Measurements from ENCODE around the gene PDGFA. TPM values are rescaled to one million over a fixed set of nuclear protein-coding genes. Genes with fewer than 3 reads are reported as not detected.

Gene PDGFA
- total RNA-seq, 2 experiments from 2014 or later = not detected

GRCh38 chr7:473211-473734 is 46.4 kb downstream of the PDGFA start:
- no peak overlapping the region for H3K4me3 ChIP-seq (ENCODE audit: low read depth, low read length, poor library complexity, severe bottlenecking)
- TF ChIP-seq EZH2phosphoT487 (IDR thresholded peaks at IDR 0.05; ENCODE audit: borderline replicate concordance, low read depth, low read length) = no peak
- no peak for TF ChIP-seq CTCF (conservative IDR thresholded peaks at IDR 0.05; ENCODE audit: low read length)
- H3K36me3 ChIP-seq (ENCODE audit: insufficient read depth, low read length) = no peaks in the 10 kb centered on the region
- no peaks in the 10 kb centered on the region for H3K79me2 ChIP-seq (ENCODE audit: insufficient read depth, low read depth, low read length)
- CTCF ChIA-PET (ENCODE audit: unreplicated experiment) = no interaction called here
- no peaks in the 10 kb centered on the region for H3K9me3 ChIP-seq (ENCODE audit: low read length)
- no peaks in the 10 kb centered on the region for H3K4me1 ChIP-seq (ENCODE audit: insufficient read depth, low read length, poor library complexity, severe bottlenecking)
- POLR2A ChIA-PET = no interaction called here
- DNase-seq (ENCODE audit: low spot score) = no peak
- BruUV-seq (replicated peaks) = no TSS peak
- H3K27ac ChIP-seq (ENCODE audit: low read depth, low read length, poor library complexity, severe bottlenecking) = no peak overlapping the region
- H3K9me2 ChIP-seq (ENCODE audit: insufficient read depth, low read length) = no peaks in the 10 kb centered on the region
- intact Hi-C loops (cut with micrococcal nuclease; ENCODE audit: unreplicated experiment) = no loop called here
- H4K20me1 ChIP-seq (ENCODE audit: insufficient read depth, low read length) = no peaks in the 10 kb centered on the region
- H2AFZ ChIP-seq (ENCODE audit: low read length) = no peak overlapping the region
- H3K4me2 ChIP-seq (ENCODE audit: low read length) = no peak overlapping the region

- intact Hi-C loops (cut with micrococcal nuclease; ENCODE audit: unreplicated experiment) = no loop called here
- no peak overlapping the region for H3K27ac ChIP-seq (ENCODE audit: low read depth, low read length, poor library complexity, severe bottlenecking)
Measured at GRCh38 chr7:472640-472957, 47.0 kb downstream of the PDGFA start.

More at GRCh38 chr7:472640-472957, 47.0 kb downstream of the PDGFA start:
- Histone ChIP-seq H3K4me2 (ENCODE audit: low read length) (no peak overlapping the region), H3K9me2 (ENCODE audit: insufficient read depth, low read length) (no peaks in the 10 kb centered on the region), H4K20me1 (ENCODE audit: insufficient read depth, low read length) (no peaks in the 10 kb centered on the region), H3K9me3 (ENCODE audit: low read length) (no peaks in the 10 kb centered on the region), H3K4me1 (ENCODE audit: insufficient read depth, low read length, poor library complexity, severe bottlenecking) (no peaks in the 10 kb centered on the region), H3K79me2 (ENCODE audit: insufficient read depth, low read depth, low read length) (no peaks in the 10 kb centered on the region), H3K4me3 (ENCODE audit: low read depth, low read length, poor library complexity, severe bottlenecking) (no peak overlapping the region), H3K36me3 (ENCODE audit: insufficient read depth, low read length) (no peaks in the 10 kb centered on the region), H2AFZ (ENCODE audit: low read length) (no peak overlapping the region)
- DNase-seq (ENCODE audit: low spot score) = no peak
- ChIA-PET CTCF (ENCODE audit: unreplicated experiment) (no interaction called here), POLR2A (no interaction called here)
- BruUV-seq (replicated peaks) = no TSS peak
- no peak for TF ChIP-seq EZH2phosphoT487 (IDR thresholded peaks at IDR 0.05; ENCODE audit: borderline replicate concordance, low read depth, low read length)
- no peak for TF ChIP-seq CTCF (conservative IDR thresholded peaks at IDR 0.05; ENCODE audit: low read length)
